SK-N-SH treated with all-trans-retinoic acid at 6 μM for 48 hours (cell line): ENCODE measurements around the gene MRPS22.

Experiments used
- ATAC-seq: fragments of 200-7000 bp; cut with Tn5 transposase; 3 replicates; pipeline ENCODE4 v1.9.1; 2020; ENCODE audit warnings: mild to moderate bottlenecking, moderate library complexity
- ARNTL ChIP-seq: fragments of 450-650 bp; formaldehyde crosslinking; IDR thresholded peaks from 2 replicates; pipeline ENCODE4 v1.5.0; 2020; ENCODE audit warnings: low read depth, mild to moderate bottlenecking, moderate library complexity, borderline replicate concordance
- BACH2 ChIP-seq: fragments of 250-450 bp; sonication (Bioruptor Pico); IDR thresholded peaks from 2 replicates; pipeline ENCODE4 v1.9.0; 2021; ENCODE audit warnings: mild to moderate bottlenecking, borderline replicate concordance
- CSRNP3 ChIP-seq: fragments of 250-450 bp; sonication (Bioruptor Pico); IDR thresholded peaks from 2 replicates; pipeline ENCODE4 v1.5.1; 2021; ENCODE audit warnings: mild to moderate bottlenecking, moderate library complexity
- ESRRG ChIP-seq: fragments of 250-450 bp; sonication (Bioruptor Pico); IDR thresholded peaks from 2 replicates; pipeline ENCODE4 v1.6.1; 2021; ENCODE audit warnings: mild to moderate bottlenecking
- GLIS3 ChIP-seq: fragments of 250-450 bp; sonication (Bioruptor Pico); IDR thresholded peaks from 2 replicates; pipeline ENCODE4 v1.5.0; 2020; ENCODE audit warnings: mild to moderate bottlenecking, moderate library complexity
- ISL1 ChIP-seq: fragments of 250-450 bp; sonication (Bioruptor Pico); IDR thresholded peaks from 2 replicates; pipeline ENCODE4 v2.1.2; 2022; ENCODE audit warnings: mild to moderate bottlenecking, moderate library complexity
- OSR1 ChIP-seq: fragments of 250-450 bp; sonication (Bioruptor Pico); IDR thresholded peaks from 2 replicates; pipeline ENCODE4 v1.8.0; 2022; ENCODE audit warnings: moderate library complexity, mild to moderate bottlenecking, inconsistent platforms
- PATZ1 ChIP-seq: fragments of 250-450 bp; sonication (Bioruptor Pico); IDR thresholded peaks from 2 replicates; pipeline ENCODE4 v1.8.0; 2020; ENCODE audit warnings: mild to moderate bottlenecking, moderate library complexity, borderline replicate concordance
- POU6F1 ChIP-seq: fragments of 250-450 bp; sonication (Bioruptor Pico); IDR thresholded peaks from 2 replicates; pipeline ENCODE4 v1.8.0; 2021; ENCODE audit warnings: low read depth, mild to moderate bottlenecking, moderate library complexity, borderline replicate concordance
- PPARA ChIP-seq: fragments of 250-450 bp; sonication (Bioruptor Pico); IDR thresholded peaks from 2 replicates; pipeline ENCODE4 v1.5.0; 2020; ENCODE audit warnings: mild to moderate bottlenecking, borderline replicate concordance
- RARB ChIP-seq: fragments of 250-450 bp; sonication (Bioruptor Pico); IDR thresholded peaks from 2 replicates; pipeline ENCODE4 v1.8.0; 2021; ENCODE audit warnings: mild to moderate bottlenecking, moderate library complexity
- TCF4 ChIP-seq: fragments of 250-450 bp; sonication (Bioruptor Pico); IDR thresholded peaks from 2 replicates; pipeline ENCODE4 v1.8.0; 2021; ENCODE audit warnings: mild to moderate bottlenecking, moderate library complexity, borderline replicate concordance
- TOX ChIP-seq: fragments of 250-450 bp; sonication (Bioruptor Pico); IDR thresholded peaks from 2 replicates; pipeline ENCODE4 v1.8.0; 2021; ENCODE audit warnings: mild to moderate bottlenecking, moderate library complexity, borderline replicate concordance
- TSHZ2 ChIP-seq: fragments of 250-450 bp; sonication (Bioruptor Pico); IDR thresholded peaks from 2 replicates; pipeline ENCODE4 v1.5.0; 2020; ENCODE audit warnings: mild to moderate bottlenecking, moderate library complexity
- ZC3H10 ChIP-seq: fragments of 250-450 bp; sonication (Bioruptor Pico); IDR thresholded peaks from 2 replicates; pipeline ENCODE4 v1.5.1; 2021; ENCODE audit warnings: mild to moderate bottlenecking, moderate library complexity
- ZFP3 ChIP-seq: fragments of 250-450 bp; sonication (Bioruptor Pico); IDR thresholded peaks from 2 replicates; pipeline ENCODE4 v1.5.0; 2020; ENCODE audit warnings: mild to moderate bottlenecking, moderate library complexity
- ZFP30 ChIP-seq: fragments of 450-650 bp; formaldehyde crosslinking; IDR thresholded peaks from 2 replicates; pipeline ENCODE4 v1.5.0; 2022; ENCODE audit warnings: mild to moderate bottlenecking, moderate library complexity
- ZNF565 ChIP-seq: fragments of 450-650 bp; formaldehyde crosslinking; conservative IDR thresholded peaks from 2 replicates; pipeline ENCODE4 v1.5.0; 2020; ENCODE audit warnings: low read depth, mild to moderate bottlenecking, moderate library complexity
- ZNF70 ChIP-seq: fragments of 450-650 bp; formaldehyde crosslinking; IDR thresholded peaks from 2 replicates; pipeline ENCODE4 v1.5.0; 2020; ENCODE audit warnings: mild to moderate bottlenecking, moderate library complexity
- ZNF8 ChIP-seq: fragments of 450-650 bp; formaldehyde crosslinking; IDR thresholded peaks from 2 replicates; pipeline ENCODE4 v1.5.0; 2020; ENCODE audit warnings: mild to moderate bottlenecking, moderate library complexity

Gene MRPS22

GRCh38 chr3:139297588-139298311 lies 46.1 kb upstream of the MRPS22 start:
- TF ChIP-seq GLIS3 (CRISPR knock-in tag) = no peak
- TF ChIP-seq ISL1 (CRISPR knock-in tag) = no peak
- no peak for TF ChIP-seq ZFP3 (CRISPR knock-in tag)
- TF ChIP-seq PATZ1 (CRISPR knock-in tag) = no peak
- TF ChIP-seq ZNF565 (CRISPR knock-in tag) = no peak
- no peak for TF ChIP-seq ZNF8 (CRISPR knock-in tag)
- no peak for TF ChIP-seq ZFP30
- TF ChIP-seq TCF4 (CRISPR knock-in tag) = no peak
- no peak for TF ChIP-seq RARB
- ATAC-seq = no peak

- ATAC-seq = peak; percentile 14; the same call in 2 of the 3 replicates
- TF ChIP-seq OSR1 (CRISPR knock-in tag) (no peak), ISL1 (CRISPR knock-in tag) (no peak), POU6F1 (CRISPR knock-in tag) (no peak), GLIS3 (CRISPR knock-in tag) (no peak), TOX (CRISPR knock-in tag) (no peak), PPARA (CRISPR knock-in tag) (no peak), RARB (no peak), ZNF70 (no peak), ESRRG (CRISPR knock-in tag) (no peak), TCF4 (CRISPR knock-in tag) (no peak), ZC3H10 (CRISPR knock-in tag) (no peak), ZFP3 (CRISPR knock-in tag) (no peak), TSHZ2 (CRISPR knock-in tag) (no peak), CSRNP3 (CRISPR knock-in tag) (no peak), ARNTL (no peak), PATZ1 (CRISPR knock-in tag) (no peak), ZFP30 (no peak), ZNF565 (CRISPR knock-in tag) (no peak), ZNF8 (CRISPR knock-in tag) (no peak), BACH2 (no peak)
Observed at GRCh38 chr3:139299261-139300132, 44.3 kb upstream of the MRPS22 start.
